Spleen (tissue), 11 donors: ENCODE results near the gene TNS1. TPM values are rescaled to one million over a fixed set of nuclear protein-coding genes. Genes with fewer than 3 reads are reported as not detected.

ENCODE experiments used
- DNase-seq: peaks from one replicate; pipeline ENCODE4 v3.0.0-alpha.2; 2020
- H3K27ac ChIP-seq, 8 donors: fragments of 200-600 bp; sonication (generic) in 7 of 8; 1 replicate in 4 of 8; 2 replicates in 4 of 8; pipeline versions ENCODE4 v1.5.0 to v1.8.0; 2016 to 2021; ENCODE audit warnings: inconsistent platforms in 4 of 8, mild to moderate bottlenecking in 4 of 8, moderate library complexity in 1 of 8
- H3K27me3 ChIP-seq, 7 donors: fragments of 200-600 bp; sonication (generic) in 6 of 7; replicated peaks in 1 of 7; 1 replicate in 4 of 7; 2 replicates in 3 of 7; pipeline versions ENCODE4 v1.5.0 to v1.8.0; 2016 to 2021; ENCODE audit warnings: inconsistent platforms in 3 of 7, mild to moderate bottlenecking in 1 of 7
- H3K36me3 ChIP-seq, 6 donors: fragments of 200-600 bp; sonication (generic) in 5 of 6; 1 replicate in 4 of 6; 2 replicates in 2 of 6; pipeline versions ENCODE4 v1.5.0 to v1.8.0; 2016 to 2021; ENCODE audit warnings: inconsistent platforms in 2 of 6
- H3K4me1 ChIP-seq, 6 donors: fragments of 200-600 bp; sonication (generic) in 5 of 6; 1 replicate in 3 of 6; 2 replicates in 3 of 6; pipeline versions ENCODE4 v1.5.0 to v1.8.0; 2016 to 2021; ENCODE audit warnings: inconsistent platforms in 3 of 6
- H3K4me3 ChIP-seq, 8 donors: fragments of 200-600 bp; sonication (generic) in 7 of 8; 1 replicate in 4 of 8; 2 replicates in 4 of 8; pipeline versions ENCODE4 v1.5.0 to v1.8.0; 2016 to 2021; ENCODE audit warnings: inconsistent platforms in 4 of 8, mild to moderate bottlenecking in 4 of 8, moderate library complexity in 2 of 8
- H3K9me3 ChIP-seq, 8 donors: fragments of 200-600 bp; sonication (generic) in 7 of 8; 1 replicate in 4 of 8; 2 replicates in 4 of 8; pipeline versions ENCODE4 v1.5.0 to v1.8.0; 2016 to 2021; ENCODE audit warnings: inconsistent platforms in 4 of 8
- CTCF ChIP-seq, 11 experiments: fragments of 200-600 bp in 7 of 11; fragments of 450-650 bp in 4 of 11; sonication (generic) in 4 of 11; IDR thresholded peaks in 8 of 11; conservative IDR thresholded peaks in 3 of 11; 1 replicate in 7 of 11; 2 replicates in 4 of 11; pipeline versions ENCODE4 v1.4.0 to v1.8.0; 2016 to 2021; ENCODE audit warnings: antibody characterized with exemption in 11 of 11, inconsistent platforms in 4 of 11, mild to moderate bottlenecking in 1 of 11
- POLR2A ChIP-seq, 3 donors: fragments of 450-650 bp; IDR thresholded peaks; one replicate each; pipeline ENCODE4 v1.5.1; 2017; ENCODE audit warnings: antibody characterized with exemption in 3 of 3, mild to moderate bottlenecking in 1 of 3
- POLR2AphosphoS5 ChIP-seq, 3 donors: sonication (generic); formaldehyde crosslinking; IDR thresholded peaks; one replicate each; pipeline ENCODE4 v1.5.1; 2017; ENCODE audit warnings: antibody characterized with exemption in 3 of 3
- WGBS, 5 donors: extraction: QIAGEN DNeasy Blood & Tissue Kit in 3 of 5; methylation state at CpG; one replicate each; pipeline versions ENCODE4 v1.1.5 to v1.1.7; 2013 to 2018; 5-methylcytosine and 5-hydroxymethylcytosine counted together
- intact Hi-C: fragments of 100-400 bp; cut with DNase I; formaldehyde crosslinking; loops from one replicate; pipeline ENCODE4 v1.15.0; 2023; ENCODE audit warnings: low total_unique reads
- polyA plus RNA-seq, 3 donors: library from polyadenylated mRNA; stranded (reverse); fragments of 200-250 nt; gene quantifications; one replicate each; pipeline ENCODE4 v1.2.1, GENCODE V29; 2013
- total RNA-seq, 7 donors: library from RNA; depleted of rRNA in 3 of 7; stranded (reverse); fragments of >200 nt in 3 of 7; fragmentation: NEBNext Ultra II Directional in 4 of 7; extraction: Animal tissue kit (Norgen Biotek cat#: 25700) in 4 of 7; gene quantifications; one replicate each; pipeline versions ENCODE4 v1.1.0 to v1.2.1, GENCODE V29; 2016 to 2021
- donor health status: healthy with polysubstance abuse.
- donor health status: DM: no; HTN: no; CAD: no; lungs with moderate emphysema.
- donor health status: DM: no; HTN: no; CAD: no.
- donor health status: Bipolar disorder and iron deficiency.
- donor health status: healthy.
- donor health status: DM: no; HTN: no; CAD: no.
- donor health status: DM: yes; HTN: yes; CAD: no.

The TNS1 gene
- total and polyA plus RNA-seq, 10 donors = 6.9 to 580 (median 246) TPM

GRCh38 chr2:217975626-217976025, 27.2 kb downstream of the TNS1 start:
- Histone ChIP-seq H3K27me3 (no peaks in the 10 kb centered on the region), H3K4me3 (no peak overlapping the region), H3K36me3 (no peaks in the 10 kb centered on the region), H3K9me3 (no peaks in the 10 kb centered on the region), H3K27ac (no peak overlapping the region), H3K4me1 (peaks cover 0 to 54% (median 18%) of the 10 kb centered on the region in 6 donors)
- TF ChIP-seq POLR2AphosphoS5 (IDR thresholded peaks at IDR 0.05) (no peak), CTCF (IDR thresholded peaks at IDR 0.05 in 8 of 11, conservative IDR thresholded peaks at IDR 0.05 in 3 of 11) (no peak), POLR2A (IDR thresholded peaks at IDR 0.05) (no peak)
- 81 to 92% (median 88%) methylated on average over 8 of the region's 8 CpGs for WGBS, 5 donors
- DNase-seq = peak; percentile 45
- intact Hi-C loops = no loop called here

- TF ChIP-seq POLR2A (IDR thresholded peaks at IDR 0.05) (no peak), CTCF (IDR thresholded peaks at IDR 0.05 in 8 of 11, conservative IDR thresholded peaks at IDR 0.05 in 3 of 11) (no peak), POLR2AphosphoS5 (IDR thresholded peaks at IDR 0.05) (no peak)
- Histone ChIP-seq H3K9me3 (no peaks in the 10 kb centered on the region), H3K27ac (no peak overlapping the region), H3K27me3 (no peaks in the 10 kb centered on the region), H3K4me3 (no peak overlapping the region), H3K36me3 (no peaks in the 10 kb centered on the region), H3K4me1 (peaks cover 0 to 42% (median 15%) of the 10 kb centered on the region in 6 donors)
- intact Hi-C loops = no loop called here
- 80 to 95% (median 86%) methylated on average over 8 of the region's 8 CpGs for WGBS, 5 donors
- DNase-seq = peak; percentile 34
These were observed 28.3 kb downstream of the TNS1 start for GRCh38 chr2:217974389-217975005.

DNA sequence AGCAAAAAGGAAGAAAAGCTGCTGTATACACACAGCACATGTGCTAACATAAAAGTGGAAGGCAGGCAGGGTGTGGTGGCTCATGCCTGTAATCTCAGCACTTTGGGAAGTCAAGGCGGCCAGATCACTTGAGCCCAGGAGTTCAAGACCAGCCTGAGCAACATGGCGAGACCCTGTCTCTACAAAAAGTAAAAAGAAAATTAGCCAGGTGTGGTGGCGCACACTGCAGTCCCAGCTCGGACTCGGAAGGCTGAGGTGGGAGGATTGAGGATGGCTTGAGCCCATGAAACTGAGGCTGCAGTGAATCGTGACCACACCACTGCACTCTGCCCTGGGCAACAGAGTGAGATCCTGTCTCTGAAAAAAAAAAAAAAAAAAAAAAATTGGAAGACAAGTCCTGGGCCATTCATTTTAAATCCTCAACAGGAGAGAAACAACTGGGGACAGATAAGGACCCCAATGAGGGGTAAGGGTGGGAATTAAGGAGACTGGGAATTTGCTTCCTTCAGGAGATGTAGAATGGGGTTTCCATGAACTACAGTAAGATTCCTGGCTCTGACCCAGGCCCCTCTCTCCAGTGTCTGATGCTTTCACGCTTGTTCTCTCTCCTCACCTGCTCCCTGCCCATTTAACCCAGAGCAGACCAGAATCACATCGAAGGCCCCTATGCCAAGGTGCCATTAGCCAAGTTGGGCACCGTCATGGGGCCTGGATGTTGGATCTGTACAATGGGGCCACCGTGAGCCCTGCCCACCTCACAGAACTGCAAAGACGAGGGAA, 29.6 kb downstream of the TNS1 start:
- Histone ChIP-seq H3K9me3 (no peaks in the 10 kb centered on the region), H3K4me3 (no peak overlapping the region), H3K27ac (peak overlapping the region in 5 of 8 donors; percentile 21 to 36 (median 30)), H3K4me1 (peaks cover 0 to 51% (median 15%) of the 10 kb centered on the region in 6 donors), H3K36me3 (no peaks in the 10 kb centered on the region), H3K27me3 (no peaks in the 10 kb centered on the region)
- DNase-seq = peak; percentile 40
- intact Hi-C loops = no loop called here
- TF ChIP-seq POLR2AphosphoS5 (IDR thresholded peaks at IDR 0.05) (no peak), CTCF (IDR thresholded peaks at IDR 0.05 in 8 of 11, conservative IDR thresholded peaks at IDR 0.05 in 3 of 11) (no peak), POLR2A (IDR thresholded peaks at IDR 0.05) (no peak)
- 84 to 95% (median 88%) methylated on average over 11 of the region's 11 CpGs for WGBS, 5 donors

GRCh38 chr2:217972490-217972889, 30.3 kb downstream of the TNS1 start:
- H3K4me1 ChIP-seq = peaks cover 0 to 50% (median 11%) of the 10 kb centered on the region in 6 donors
- WGBS, 5 donors = 53 to 84% (median 67%) methylated on average over 1 of the region's 1 CpG
- peak; percentile 25 for DNase-seq

More at GRCh38 chr2:217972490-217972889, 30.3 kb downstream of the TNS1 start:
- H3K27me3 ChIP-seq = no peaks in the 10 kb centered on the region
- TF ChIP-seq POLR2A (IDR thresholded peaks at IDR 0.05) = no peak
- peak in 1 of 3 donors; percentile 50 for TF ChIP-seq POLR2AphosphoS5 (IDR thresholded peaks at IDR 0.05)
- no peak for TF ChIP-seq CTCF (IDR thresholded peaks at IDR 0.05 in 8 of 11, conservative IDR thresholded peaks at IDR 0.05 in 3 of 11)
- H3K9me3 ChIP-seq = no peaks in the 10 kb centered on the region
- no peaks in the 10 kb centered on the region for H3K36me3 ChIP-seq
- intact Hi-C loops = no loop called here
- peak overlapping the region in 5 of 8 donors; percentile 9 to 36 (median 30) for H3K27ac ChIP-seq
- H3K4me3 ChIP-seq = no peak overlapping the region
